ENCODE data around the gene MLLT3. TPM values are rescaled to one million over a fixed set of nuclear protein-coding genes. Genes with fewer than 3 reads are reported as not detected.

The MLLT3 gene
- total RNA-seq, 3 donors from 2014 or later (not counting 1 experiment from before 2014, with no cell fraction given): 24.3 to 26.6 (median 25.2) TPM

DNA sequence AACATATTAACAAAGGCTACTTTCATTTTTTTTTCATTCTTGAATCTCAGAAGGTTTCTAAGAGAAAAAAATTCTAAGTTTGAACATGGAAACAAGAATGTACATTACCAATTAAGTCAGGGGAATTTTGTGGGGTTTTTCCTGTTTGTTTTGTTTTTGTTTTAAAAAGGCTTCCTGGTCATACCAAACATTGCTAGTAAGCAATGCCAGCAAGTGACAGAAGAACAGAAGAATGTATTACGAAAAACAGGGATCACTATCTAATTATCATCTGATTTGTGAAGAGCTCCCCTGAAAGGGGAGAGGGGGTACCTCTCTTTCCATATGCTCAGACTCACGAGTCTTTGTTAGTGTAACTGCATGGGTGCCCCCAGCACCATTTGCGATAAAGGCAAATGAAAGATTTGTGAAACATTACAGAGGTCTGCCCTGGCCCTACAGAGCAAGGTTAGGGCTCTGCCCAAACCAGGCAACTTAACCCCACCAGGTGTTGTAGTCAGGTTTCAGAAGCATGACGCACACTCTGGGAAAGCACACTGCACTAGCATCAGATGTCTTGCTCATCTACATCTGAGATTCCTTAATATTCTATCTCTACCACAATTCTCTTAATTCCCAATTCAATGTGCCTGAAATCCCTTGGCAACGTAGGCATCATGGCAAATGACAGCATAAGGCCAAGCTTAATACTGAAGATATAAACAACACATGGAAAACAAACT lies 268.2 kb downstream of the MLLT3 start:
- ATAC-seq (no peak), DNase-seq (no peak)
- no peaks in the 10 kb centered on the region for H3K27me3 Mint-ChIP-seq (ENCODE audit: low read depth in 2 of 2)
- WGBS (ENCODE audit: insufficient coverage): 95% methylated on average over 4 of the region's 5 CpGs
- Histone ChIP-seq H3K27me3 (ENCODE audit: control insufficient read depth, insufficient read depth, low read length) (no peaks in the 10 kb centered on the region), H3K4me3 (ENCODE audit: low read length) (no peak overlapping the region), H3K4me1 (ENCODE audit: control insufficient read depth, insufficient read depth, low read length) (no peaks in the 10 kb centered on the region), H3K27ac (ENCODE audit: low read length) (no peak overlapping the region), H3K9me3 (ENCODE audit: control insufficient read depth, insufficient read depth, low read length) (no peaks in the 10 kb centered on the region), H3K36me3 (ENCODE audit: control insufficient read depth, insufficient read depth, low read length) (no peaks in the 10 kb centered on the region)
- no peak overlapping the region for H3K4me3 Mint-ChIP-seq
- H3K27ac Mint-ChIP-seq: no peak overlapping the region
- no peaks in the 10 kb centered on the region for H3K36me3 Mint-ChIP-seq
- intact Hi-C loops (cut with micrococcal nuclease): no loop called here
- TF ChIP-seq, protein P1, sequence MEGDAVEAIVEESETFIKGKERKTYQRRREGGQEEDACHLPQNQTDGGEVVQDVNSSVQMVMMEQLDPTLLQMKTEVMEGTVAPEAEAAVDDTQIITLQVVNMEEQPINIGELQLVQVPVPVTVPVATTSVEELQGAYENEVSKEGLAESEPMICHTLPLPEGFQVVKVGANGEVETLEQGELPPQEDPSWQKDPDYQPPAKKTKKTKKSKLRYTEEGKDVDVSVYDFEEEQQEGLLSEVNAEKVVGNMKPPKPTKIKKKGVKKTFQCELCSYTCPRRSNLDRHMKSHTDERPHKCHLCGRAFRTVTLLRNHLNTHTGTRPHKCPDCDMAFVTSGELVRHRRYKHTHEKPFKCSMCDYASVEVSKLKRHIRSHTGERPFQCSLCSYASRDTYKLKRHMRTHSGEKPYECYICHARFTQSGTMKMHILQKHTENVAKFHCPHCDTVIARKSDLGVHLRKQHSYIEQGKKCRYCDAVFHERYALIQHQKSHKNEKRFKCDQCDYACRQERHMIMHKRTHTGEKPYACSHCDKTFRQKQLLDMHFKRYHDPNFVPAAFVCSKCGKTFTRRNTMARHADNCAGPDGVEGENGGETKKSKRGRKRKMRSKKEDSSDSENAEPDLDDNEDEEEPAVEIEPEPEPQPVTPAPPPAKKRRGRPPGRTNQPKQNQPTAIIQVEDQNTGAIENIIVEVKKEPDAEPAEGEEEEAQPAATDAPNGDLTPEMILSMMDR (IDR thresholded peaks at IDR 0.05): no peak
- no peaks in the 10 kb centered on the region for H3K9me3 Mint-ChIP-seq
- no peaks in the 10 kb centered on the region for H3K4me1 Mint-ChIP-seq

DNA sequence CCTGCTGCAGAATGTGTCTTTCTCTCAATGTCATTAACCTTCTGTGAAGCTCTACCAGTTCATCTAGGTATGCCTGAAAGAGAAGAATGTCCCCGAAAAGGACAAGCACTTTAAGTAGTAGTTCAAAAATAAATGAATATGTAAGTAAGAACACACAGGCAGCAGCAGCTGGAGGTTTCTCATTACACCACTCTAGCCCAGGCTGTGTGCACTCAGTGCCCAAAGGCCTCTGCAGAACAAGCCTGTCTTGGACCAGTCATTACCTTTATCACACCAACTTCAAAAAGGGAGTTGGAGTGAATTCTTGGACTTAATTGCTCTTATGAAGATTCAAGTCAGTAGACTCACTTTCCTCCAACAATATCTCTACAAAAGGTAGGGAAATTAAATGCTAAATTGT lies 268.8 kb downstream of the MLLT3 start:
- ATAC-seq (no peak), DNase-seq (no peak)
- H3K27ac Mint-ChIP-seq: no peak overlapping the region
- no peaks in the 10 kb centered on the region for H3K27me3 Mint-ChIP-seq (ENCODE audit: low read depth in 2 of 2)
- no peak overlapping the region for H3K4me3 ChIP-seq (ENCODE audit: low read length)
- H3K36me3 ChIP-seq (ENCODE audit: control insufficient read depth, insufficient read depth, low read length): no peaks in the 10 kb centered on the region
- no peaks in the 10 kb centered on the region for H3K4me1 ChIP-seq (ENCODE audit: control insufficient read depth, insufficient read depth, low read length)
- H3K9me3 ChIP-seq (ENCODE audit: control insufficient read depth, insufficient read depth, low read length): no peaks in the 10 kb centered on the region
- no peak overlapping the region for H3K27ac ChIP-seq (ENCODE audit: low read length)
- no peaks in the 10 kb centered on the region for H3K4me1 Mint-ChIP-seq
- TF ChIP-seq, protein P1 (IDR thresholded peaks at IDR 0.05): no peak
- intact Hi-C loops (cut with micrococcal nuclease): no loop called here
- H3K9me3 Mint-ChIP-seq: no peaks in the 10 kb centered on the region
- no peak overlapping the region for H3K4me3 Mint-ChIP-seq
- WGBS (ENCODE audit: insufficient coverage): no CpG with 5 or more reads among the region's 1 CpG
- H3K36me3 Mint-ChIP-seq: no peaks in the 10 kb centered on the region
- no peaks in the 10 kb centered on the region for H3K27me3 ChIP-seq (ENCODE audit: control insufficient read depth, insufficient read depth, low read length)

DNA sequence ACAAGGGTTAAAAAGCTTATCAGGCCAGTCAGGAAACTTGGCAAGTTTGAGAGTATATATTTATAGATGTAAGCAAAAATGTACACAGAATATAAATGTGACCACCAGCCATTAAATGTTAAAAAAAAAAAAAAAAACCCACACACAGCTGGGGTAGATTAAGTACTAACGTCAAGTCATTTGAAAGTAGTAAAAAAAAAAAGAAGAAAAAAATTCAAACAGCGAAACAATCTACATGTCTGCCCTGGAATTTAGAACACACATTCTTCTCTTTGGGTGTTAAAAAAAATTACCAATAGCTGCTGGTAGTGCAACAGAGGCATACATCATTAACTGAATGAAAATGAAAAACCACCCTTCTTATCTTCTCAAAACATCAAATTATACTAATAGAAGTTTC lies 269.7 kb downstream of the MLLT3 start:
- H3K4me1 ChIP-seq (ENCODE audit: control insufficient read depth, insufficient read depth, low read length): no peaks in the 10 kb centered on the region
- no peaks in the 10 kb centered on the region for H3K27me3 ChIP-seq (ENCODE audit: control insufficient read depth, insufficient read depth, low read length)
- TF ChIP-seq, protein P1 (IDR thresholded peaks at IDR 0.05): no peak
- no peak overlapping the region for H3K27ac Mint-ChIP-seq
- H3K4me1 Mint-ChIP-seq: no peaks in the 10 kb centered on the region
- H3K27me3 Mint-ChIP-seq (ENCODE audit: low read depth in 2 of 2): no peaks in the 10 kb centered on the region
- H3K36me3 ChIP-seq (ENCODE audit: control insufficient read depth, insufficient read depth, low read length): no peaks in the 10 kb centered on the region
- no peaks in the 10 kb centered on the region for H3K9me3 ChIP-seq (ENCODE audit: control insufficient read depth, insufficient read depth, low read length)
- no peak for ATAC-seq
- H3K4me3 Mint-ChIP-seq: no peak overlapping the region
- no peaks in the 10 kb centered on the region for H3K9me3 Mint-ChIP-seq
- WGBS (ENCODE audit: insufficient coverage): no CpG with 5 or more reads among the region's 2 CpGs
- H3K27ac ChIP-seq (ENCODE audit: low read length): no peak overlapping the region
- H3K4me3 ChIP-seq (ENCODE audit: low read length): no peak overlapping the region
- no peak for DNase-seq
- intact Hi-C loops (cut with micrococcal nuclease): no loop called here
- H3K36me3 Mint-ChIP-seq: no peaks in the 10 kb centered on the region

DNA sequence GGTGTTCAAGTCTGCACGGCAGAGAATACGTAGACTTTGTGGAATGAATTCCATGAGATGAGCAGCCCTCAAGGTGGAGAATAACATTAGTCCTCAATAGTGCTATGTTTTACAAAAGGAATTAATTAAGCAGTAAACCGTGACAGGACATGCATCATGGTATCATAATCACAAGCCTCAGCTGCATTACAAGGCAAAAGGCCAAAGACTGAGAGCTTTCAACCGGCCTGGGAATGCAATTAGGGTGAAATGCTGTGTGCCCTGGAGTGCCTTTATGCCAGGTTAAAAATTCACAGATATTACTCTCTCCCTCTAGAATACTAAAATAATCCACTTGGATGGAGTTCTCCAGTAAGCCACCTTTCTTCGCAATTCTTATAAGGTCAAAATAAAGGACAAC lies 270.6 kb downstream of the MLLT3 start:
- DNase-seq (no peak), ATAC-seq (no peak)
- Histone ChIP-seq H3K27ac (ENCODE audit: low read length) (no peak overlapping the region), H3K4me3 (ENCODE audit: low read length) (no peak overlapping the region), H3K9me3 (ENCODE audit: control insufficient read depth, insufficient read depth, low read length) (no peaks in the 10 kb centered on the region), H3K36me3 (ENCODE audit: control insufficient read depth, insufficient read depth, low read length) (no peaks in the 10 kb centered on the region), H3K27me3 (ENCODE audit: control insufficient read depth, insufficient read depth, low read length) (no peaks in the 10 kb centered on the region), H3K4me1 (ENCODE audit: control insufficient read depth, insufficient read depth, low read length) (no peaks in the 10 kb centered on the region)
- H3K4me1 Mint-ChIP-seq: no peaks in the 10 kb centered on the region
- no peak overlapping the region for H3K4me3 Mint-ChIP-seq
- TF ChIP-seq, protein P1 (IDR thresholded peaks at IDR 0.05): no peak
- 95% methylated on average over 5 of the region's 5 CpGs for WGBS (ENCODE audit: insufficient coverage)
- no peaks in the 10 kb centered on the region for H3K27me3 Mint-ChIP-seq (ENCODE audit: low read depth in 2 of 2)
- intact Hi-C loops (cut with micrococcal nuclease): no loop called here
- H3K36me3 Mint-ChIP-seq: no peaks in the 10 kb centered on the region
- H3K27ac Mint-ChIP-seq: no peak overlapping the region
- no peaks in the 10 kb centered on the region for H3K9me3 Mint-ChIP-seq
